HepG2 (cell line): ENCODE results near the gene TECPR1. TPM values are rescaled to one million over a fixed set of nuclear protein-coding genes. Genes with fewer than 3 reads are reported as not detected.

Experiments used
- ELF1 ChIP-seq: sonication (generic); formaldehyde crosslinking; IDR thresholded peaks from 2 replicates; pipeline ENCODE4 v1.4.0; 2020; ENCODE audit warnings: missing genetic modification reagents
- ETV5 ChIP-seq: IDR thresholded peaks from 2 replicates; pipeline ENCODE4 v1.6.1; 2018; ENCODE audit warnings: missing biosample characterization, missing genetic modification reagents, inconsistent platforms, borderline replicate concordance
- HNRNPL ChIP-seq: fragments of 200-400 bp; formaldehyde crosslinking; IDR thresholded peaks from 2 replicates; pipeline ENCODE4 v1.6.1; 2017; ENCODE audit warnings: mild to moderate bottlenecking, low read depth, low read length
- PHB2 ChIP-seq: fragments of 450-650 bp; IDR thresholded peaks from 2 replicates; pipeline ENCODE4 v1.6.1; 2018; ENCODE audit not compliant: partially characterized antibody
- PHF20 ChIP-seq: sonication (generic); formaldehyde crosslinking; IDR thresholded peaks from 2 replicates; pipeline ENCODE4 v1.5.0; 2020; ENCODE audit warnings: mild to moderate bottlenecking, missing genetic modification reagents
- SIX4 ChIP-seq: sonication (generic); formaldehyde crosslinking; IDR thresholded peaks from 2 replicates; pipeline ENCODE4 v1.4.0; 2020; ENCODE audit warnings: missing genetic modification reagents
- SOX5 ChIP-seq: IDR thresholded peaks from 2 replicates; pipeline ENCODE4 v1.6.1; 2016; ENCODE audit warnings: borderline replicate concordance
- SPEN ChIP-seq: sonication (generic); formaldehyde crosslinking; IDR thresholded peaks from 2 replicates; pipeline ENCODE4 v1.5.1; 2020; ENCODE audit warnings: low read depth, mild to moderate bottlenecking, missing genetic modification reagents
- SRF ChIP-seq: IDR thresholded peaks from 2 replicates; pipeline ENCODE4 v1.6.1; 2011; ENCODE audit warnings: mild to moderate bottlenecking, low read depth, low read length, moderate library complexity
- ZEB1 ChIP-seq: IDR thresholded peaks from 2 replicates; pipeline ENCODE4 v1.6.1; 2012; ENCODE audit warnings: mild to moderate bottlenecking, low read depth, inconsistent platforms; ENCODE audit not compliant: insufficient replicate concordance
- ZNF251 ChIP-seq: sonication (generic); formaldehyde crosslinking; IDR thresholded peaks from 2 replicates; pipeline ENCODE4 v1.9.0; 2021; ENCODE audit warnings: mild to moderate bottlenecking, missing genetic modification reagents
- ZNF3 ChIP-seq: IDR thresholded peaks from 2 replicates; pipeline ENCODE4 v1.7.0; 2017; ENCODE audit warnings: inconsistent platforms
- ZNF501 ChIP-seq: sonication (generic); formaldehyde crosslinking; IDR thresholded peaks from 2 replicates; pipeline ENCODE4 v1.5.1; 2020; ENCODE audit warnings: mild to moderate bottlenecking, moderate library complexity, missing genetic modification reagents
- ZNF572 ChIP-seq: sonication (generic); formaldehyde crosslinking; IDR thresholded peaks from 2 replicates; pipeline ENCODE4 v1.5.1; 2020; ENCODE audit warnings: mild to moderate bottlenecking, missing genetic modification reagents
- ZNF616 ChIP-seq: sonication (generic); formaldehyde crosslinking; IDR thresholded peaks from 2 replicates; pipeline ENCODE4 v1.5.0; 2020; ENCODE audit warnings: low read depth, mild to moderate bottlenecking, missing genetic modification reagents
- polyA plus RNA-seq, 8 experiments: library from polyadenylated mRNA; depleted of rRNA in 3 of 8; stranded (reverse) in 7 of 8; unstranded in 1 of 8; fragments of >200 nt; fragmentation: Illumina TruSeq in 4 of 8; extraction: Trizol in 4 of 8; gene quantifications; 2 replicates each; pipeline versions ENCODE4 v1.2.1 to v1.2.3, GENCODE V29; 2011 to 2016; ENCODE audit warnings: low read depth in 4 of 8, missing spikeins in 1 of 8, mixed read lengths in 1 of 8; ENCODE audit not compliant: insufficient read depth in 1 of 8
- total RNA-seq, 5 experiments: library from RNA; depleted of rRNA; stranded (reverse); fragments of >200 nt; fragmentation: Illumina TruSeq; extraction: Trizol; gene quantifications; 2 replicates each; pipeline ENCODE4 v1.2.3, GENCODE V29; 2016; ENCODE audit warnings: low read depth in 1 of 5
- TF ChIP-seq, protein P1 (sequence below): sonication (generic); formaldehyde crosslinking; IDR thresholded peaks from 2 replicates; pipeline ENCODE4 v1.4.0; 2020; ENCODE audit warnings: missing genetic modification reagents
- TF ChIP-seq, protein P2 (sequence below): sonication (generic); formaldehyde crosslinking; conservative IDR thresholded peaks from 2 replicates; pipeline ENCODE4 v1.4.0; 2020; ENCODE audit warnings: missing genetic modification reagents
- TF ChIP-seq, protein P3 (sequence below): sonication (generic); formaldehyde crosslinking; IDR thresholded peaks from 2 replicates; pipeline ENCODE4 v1.8.0; 2022; ENCODE audit warnings: missing genetic modification reagents, mild to moderate bottlenecking, moderate library complexity, borderline replicate concordance
- TF ChIP-seq, protein P4 (sequence below): IDR thresholded peaks from 2 replicates; pipeline ENCODE4 v1.6.1; 2016; ENCODE audit warnings: mild to moderate bottlenecking, missing biosample characterization, missing genetic modification reagents

Gene TECPR1
- total and polyA plus RNA-seq, 2 of the 13 experiments (the other 11 are each of a cell fraction or from before 2014, with no cell fraction given) = 2.3 to 6.3 TPM

DNA sequence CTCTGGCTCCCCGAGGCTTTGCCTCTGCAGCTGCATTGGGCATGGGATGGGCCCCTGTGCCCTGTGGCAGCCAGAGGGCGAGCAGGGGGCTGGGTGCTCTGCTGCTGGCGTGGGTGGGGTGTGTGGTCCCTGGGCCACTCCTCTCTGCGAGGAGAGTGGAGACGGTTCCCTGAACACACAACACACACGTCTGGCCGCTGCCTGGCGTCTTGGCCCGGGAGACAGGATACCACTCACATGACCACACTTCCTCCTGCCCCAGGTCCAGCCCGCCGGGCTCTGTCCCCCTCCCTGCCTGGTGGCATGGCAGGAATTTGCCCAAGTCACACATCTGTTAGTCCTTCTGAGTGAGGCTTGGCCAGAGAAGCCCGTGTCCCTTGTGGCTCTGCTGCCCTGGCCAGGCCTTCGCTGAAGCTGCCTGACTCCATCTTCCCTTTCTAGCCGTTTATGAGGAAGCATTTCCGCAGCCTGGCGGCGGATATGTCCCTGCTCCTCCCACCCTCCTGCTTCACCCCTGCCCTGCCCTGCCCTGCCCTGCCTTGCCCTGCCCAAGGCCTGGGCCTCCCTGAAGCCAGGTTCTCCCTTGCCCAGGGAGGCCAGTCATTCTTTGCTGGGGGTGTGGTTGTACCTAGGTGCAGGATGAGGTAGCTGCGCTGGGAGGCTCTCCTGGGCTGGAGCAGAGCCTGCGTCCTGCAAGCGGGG is 32.5 kb upstream of the TECPR1 start (continued):
- TF ChIP-seq ZNF3 (CRISPR knock-in tag) (no peak), ZNF572 (no peak), SPEN (CRISPR knock-in tag) (no peak), ZNF501 (no peak), HNRNPL (0 out of 2 replicates have a peak, but pooled peaks have one; percentile 68), SRF (no peak), ZNF616 (no peak), ZEB1 (no peak), SOX5 (CRISPR knock-in tag) (no peak), SIX4 (CRISPR knock-in tag) (no peak), ELF1 (no peak), PHF20 (CRISPR knock-in tag) (0 out of 2 replicates have a peak, but pooled peaks have one; percentile 27), ZNF251 (no peak), PHB2 (no peak), ETV5 (peak; percentile 61; the same call in 1 of the 2 replicates)
- TF ChIP-seq, protein P1, sequence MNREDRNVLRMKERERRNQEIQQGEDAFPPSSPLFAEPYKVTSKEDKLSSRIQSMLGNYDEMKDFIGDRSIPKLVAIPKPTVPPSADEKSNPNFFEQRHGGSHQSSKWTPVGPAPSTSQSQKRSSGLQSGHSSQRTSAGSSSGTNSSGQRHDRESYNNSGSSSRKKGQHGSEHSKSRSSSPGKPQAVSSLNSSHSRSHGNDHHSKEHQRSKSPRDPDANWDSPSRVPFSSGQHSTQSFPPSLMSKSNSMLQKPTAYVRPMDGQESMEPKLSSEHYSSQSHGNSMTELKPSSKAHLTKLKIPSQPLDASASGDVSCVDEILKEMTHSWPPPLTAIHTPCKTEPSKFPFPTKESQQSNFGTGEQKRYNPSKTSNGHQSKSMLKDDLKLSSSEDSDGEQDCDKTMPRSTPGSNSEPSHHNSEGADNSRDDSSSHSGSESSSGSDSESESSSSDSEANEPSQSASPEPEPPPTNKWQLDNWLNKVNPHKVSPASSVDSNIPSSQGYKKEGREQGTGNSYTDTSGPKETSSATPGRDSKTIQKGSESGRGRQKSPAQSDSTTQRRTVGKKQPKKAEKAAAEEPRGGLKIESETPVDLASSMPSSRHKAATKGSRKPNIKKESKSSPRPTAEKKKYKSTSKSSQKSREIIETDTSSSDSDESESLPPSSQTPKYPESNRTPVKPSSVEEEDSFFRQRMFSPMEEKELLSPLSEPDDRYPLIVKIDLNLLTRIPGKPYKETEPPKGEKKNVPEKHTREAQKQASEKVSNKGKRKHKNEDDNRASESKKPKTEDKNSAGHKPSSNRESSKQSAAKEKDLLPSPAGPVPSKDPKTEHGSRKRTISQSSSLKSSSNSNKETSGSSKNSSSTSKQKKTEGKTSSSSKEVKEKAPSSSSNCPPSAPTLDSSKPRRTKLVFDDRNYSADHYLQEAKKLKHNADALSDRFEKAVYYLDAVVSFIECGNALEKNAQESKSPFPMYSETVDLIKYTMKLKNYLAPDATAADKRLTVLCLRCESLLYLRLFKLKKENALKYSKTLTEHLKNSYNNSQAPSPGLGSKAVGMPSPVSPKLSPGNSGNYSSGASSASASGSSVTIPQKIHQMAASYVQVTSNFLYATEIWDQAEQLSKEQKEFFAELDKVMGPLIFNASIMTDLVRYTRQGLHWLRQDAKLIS (CRISPR knock-in tag) = no peak
- TF ChIP-seq, protein P2, sequence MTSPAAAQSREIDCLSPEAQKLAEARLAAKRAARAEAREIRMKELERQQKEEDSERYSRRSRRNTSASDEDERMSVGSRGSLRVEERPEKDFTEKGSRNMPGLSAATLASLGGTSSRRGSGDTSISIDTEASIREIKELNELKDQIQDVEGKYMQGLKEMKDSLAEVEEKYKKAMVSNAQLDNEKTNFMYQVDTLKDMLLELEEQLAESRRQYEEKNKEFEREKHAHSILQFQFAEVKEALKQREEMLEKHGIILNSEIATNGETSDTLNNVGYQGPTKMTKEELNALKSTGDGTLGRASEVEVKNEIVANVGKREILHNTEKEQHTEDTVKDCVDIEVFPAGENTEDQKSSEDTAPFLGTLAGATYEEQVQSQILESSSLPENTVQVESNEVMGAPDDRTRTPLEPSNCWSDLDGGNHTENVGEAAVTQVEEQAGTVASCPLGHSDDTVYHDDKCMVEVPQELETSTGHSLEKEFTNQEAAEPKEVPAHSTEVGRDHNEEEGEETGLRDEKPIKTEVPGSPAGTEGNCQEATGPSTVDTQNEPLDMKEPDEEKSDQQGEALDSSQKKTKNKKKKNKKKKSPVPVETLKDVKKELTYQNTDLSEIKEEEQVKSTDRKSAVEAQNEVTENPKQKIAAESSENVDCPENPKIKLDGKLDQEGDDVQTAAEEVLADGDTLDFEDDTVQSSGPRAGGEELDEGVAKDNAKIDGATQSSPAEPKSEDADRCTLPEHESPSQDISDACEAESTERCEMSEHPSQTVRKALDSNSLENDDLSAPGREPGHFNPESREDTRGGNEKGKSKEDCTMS (CRISPR knock-in tag) = no peak
- TF ChIP-seq, protein P3, sequence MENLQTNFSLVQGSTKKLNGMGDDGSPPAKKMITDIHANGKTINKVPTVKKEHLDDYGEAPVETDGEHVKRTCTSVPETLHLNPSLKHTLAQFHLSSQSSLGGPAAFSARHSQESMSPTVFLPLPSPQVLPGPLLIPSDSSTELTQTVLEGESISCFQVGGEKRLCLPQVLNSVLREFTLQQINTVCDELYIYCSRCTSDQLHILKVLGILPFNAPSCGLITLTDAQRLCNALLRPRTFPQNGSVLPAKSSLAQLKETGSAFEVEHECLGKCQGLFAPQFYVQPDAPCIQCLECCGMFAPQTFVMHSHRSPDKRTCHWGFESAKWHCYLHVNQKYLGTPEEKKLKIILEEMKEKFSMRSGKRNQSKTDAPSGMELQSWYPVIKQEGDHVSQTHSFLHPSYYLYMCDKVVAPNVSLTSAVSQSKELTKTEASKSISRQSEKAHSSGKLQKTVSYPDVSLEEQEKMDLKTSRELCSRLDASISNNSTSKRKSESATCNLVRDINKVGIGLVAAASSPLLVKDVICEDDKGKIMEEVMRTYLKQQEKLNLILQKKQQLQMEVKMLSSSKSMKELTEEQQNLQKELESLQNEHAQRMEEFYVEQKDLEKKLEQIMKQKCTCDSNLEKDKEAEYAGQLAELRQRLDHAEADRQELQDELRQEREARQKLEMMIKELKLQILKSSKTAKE = no peak
- TF ChIP-seq, protein P4, sequence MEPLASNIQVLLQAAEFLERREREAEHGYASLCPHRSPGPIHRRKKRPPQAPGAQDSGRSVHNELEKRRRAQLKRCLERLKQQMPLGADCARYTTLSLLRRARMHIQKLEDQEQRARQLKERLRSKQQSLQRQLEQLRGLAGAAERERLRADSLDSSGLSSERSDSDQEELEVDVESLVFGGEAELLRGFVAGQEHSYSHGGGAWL = no peak
